GM19023 (cell line): ENCODE data around the gene BICRAL.
"Not testable (repeated sequence)": the region's sequence is repeated elsewhere in the genome, so short reads cannot be mapped to it uniquely, and the experiment has no call there.

Experiments used
- ATAC-seq: cut with Tn5 transposase; IDR thresholded peaks from one replicate; pipeline ENCODE4 v1.9.1; 2021; ENCODE audit warnings: mild to moderate bottlenecking, moderate library complexity; ENCODE audit not compliant: unreplicated experiment

Gene BICRAL

GRCh38 chr6:42831237-42831636 is 49.4 kb downstream of the BICRAL start:
- ATAC-seq = no peak

GRCh38 chr6:42834056-42834455 is 52.2 kb downstream of the BICRAL start:
- no peak for ATAC-seq

GRCh38 chr6:42841844-42842584 is 60.2 kb downstream of the BICRAL start:
- no peak for ATAC-seq

GRCh38 chr6:42845327-42845694 is 63.5 kb downstream of the BICRAL start:
- ATAC-seq = no peak

GRCh38 chr6:42846505-42846904 is 64.7 kb downstream of the BICRAL start:
- no peak for ATAC-seq

GRCh38 chr6:42848700-42849099 is 66.8 kb downstream of the BICRAL start:
- no peak for ATAC-seq

- ATAC-seq = no peak
These were observed 69.7 kb downstream of the BICRAL start for GRCh38 chr6:42851599-42851998.

- no peak for ATAC-seq
These were observed 78.2 kb downstream of the BICRAL start for GRCh38 chr6:42860036-42860435.

- no peak for ATAC-seq
These were observed 78.6 kb downstream of the BICRAL start for GRCh38 chr6:42860481-42860880.

GRCh38 chr6:42864602-42865001 is 82.8 kb downstream of the BICRAL start:
- ATAC-seq = no peak

- no peak for ATAC-seq
These were observed 88.5 kb downstream of the BICRAL start for GRCh38 chr6:42870145-42870936.

GRCh38 chr6:42871711-42872110 is 89.9 kb downstream of the BICRAL start:
- ATAC-seq = no peak

GRCh38 chr6:42873313-42873712 is 91.5 kb downstream of the BICRAL start:
- no peak for ATAC-seq

- ATAC-seq = no peak
These were observed 95.8 kb downstream of the BICRAL start for GRCh38 chr6:42877695-42878094.

- peak; percentile 90 for ATAC-seq
These were observed 97.8 kb downstream of the BICRAL start, which contains the start of gene RPL7L1 for GRCh38 chr6:42879372-42880239. RPL7L1 (plus strand) TSS chr6:42879616; CDS start chr6:42879911, 295 bp downstream.

GRCh38 chr6:42880240-42880817 is 98.5 kb downstream of the BICRAL start:
- not testable (repeated sequence) for ATAC-seq

GRCh38 chr6:42880871-42881270 is 99.0 kb downstream of the BICRAL start:
- not testable (repeated sequence) for ATAC-seq

GRCh38 chr6:42885702-42886101 is 103.8 kb downstream of the BICRAL start:
- no peak for ATAC-seq

GRCh38 chr6:42888201-42888600 is 106.3 kb downstream of the BICRAL start:
- not testable (repeated sequence) for ATAC-seq

- ATAC-seq = no peak
These were observed 108.0 kb downstream of the BICRAL start for GRCh38 chr6:42889815-42890214.
